T-helper 17 cell (primary cell): ENCODE data around the gene CCNE1. TPM values are rescaled to one million over a fixed set of nuclear protein-coding genes. Genes with fewer than 3 reads are reported as not detected.
A peak's percentile ranks its signal among the peaks of the same experiment; 100 is the strongest.

Experiments
- ATAC-seq: fragments of 150-1000 bp; cut with Tn5 transposase; 2 replicates; pipeline ENCODE4 v1.10.0; 2021; ENCODE audit warnings: mild to moderate bottlenecking, moderate library complexity
- DNase-seq, 3 donors: peaks; one replicate each; pipeline versions ENCODE4 v3.0.0 to v3.0.0-alpha.2; 2020 to 2021
- H3K9me3 ChIP-seq: one replicate; pipeline ENCODE4 v1.7.0; 2013; ENCODE audit warnings: low read length, mild to moderate bottlenecking; ENCODE audit not compliant: control insufficient read depth, poor library complexity, severe bottlenecking
- H3K27ac Mint-ChIP-seq: one replicate; pipeline ENCODE4 v1.8.0; 2022; ENCODE audit warnings: mild to moderate bottlenecking, moderate library complexity, mixed read lengths
- H3K27me3 Mint-ChIP-seq: one replicate; pipeline ENCODE4 v1.8.0; 2022; ENCODE audit warnings: mixed read lengths
- H3K36me3 Mint-ChIP-seq: one replicate; pipeline ENCODE4 v1.8.0; 2022; ENCODE audit warnings: low read depth, mixed read lengths
- H3K4me1 Mint-ChIP-seq: one replicate; pipeline ENCODE4 v1.8.0; 2022; ENCODE audit warnings: mild to moderate bottlenecking, mixed read lengths
- H3K4me3 Mint-ChIP-seq: one replicate; pipeline ENCODE4 v1.8.0; 2022; ENCODE audit warnings: mild to moderate bottlenecking, moderate library complexity, mixed read lengths
- total RNA-seq, 4 donors: library from RNA in 2 of 4; stranded (reverse) in 2 of 4; gene quantifications; one replicate each; pipeline ENCODE4 v1.2.3 and lab custom pipeline; 2022 to 2026

Gene CCNE1
- total RNA-seq = 1 to 10 TPM; 3.8 to 7.4 TPM
- 3.4 to 4.7 reads per million in 2 donors for total RNA-seq (lab: John Stamatoyannopoulos, UW)

DNA sequence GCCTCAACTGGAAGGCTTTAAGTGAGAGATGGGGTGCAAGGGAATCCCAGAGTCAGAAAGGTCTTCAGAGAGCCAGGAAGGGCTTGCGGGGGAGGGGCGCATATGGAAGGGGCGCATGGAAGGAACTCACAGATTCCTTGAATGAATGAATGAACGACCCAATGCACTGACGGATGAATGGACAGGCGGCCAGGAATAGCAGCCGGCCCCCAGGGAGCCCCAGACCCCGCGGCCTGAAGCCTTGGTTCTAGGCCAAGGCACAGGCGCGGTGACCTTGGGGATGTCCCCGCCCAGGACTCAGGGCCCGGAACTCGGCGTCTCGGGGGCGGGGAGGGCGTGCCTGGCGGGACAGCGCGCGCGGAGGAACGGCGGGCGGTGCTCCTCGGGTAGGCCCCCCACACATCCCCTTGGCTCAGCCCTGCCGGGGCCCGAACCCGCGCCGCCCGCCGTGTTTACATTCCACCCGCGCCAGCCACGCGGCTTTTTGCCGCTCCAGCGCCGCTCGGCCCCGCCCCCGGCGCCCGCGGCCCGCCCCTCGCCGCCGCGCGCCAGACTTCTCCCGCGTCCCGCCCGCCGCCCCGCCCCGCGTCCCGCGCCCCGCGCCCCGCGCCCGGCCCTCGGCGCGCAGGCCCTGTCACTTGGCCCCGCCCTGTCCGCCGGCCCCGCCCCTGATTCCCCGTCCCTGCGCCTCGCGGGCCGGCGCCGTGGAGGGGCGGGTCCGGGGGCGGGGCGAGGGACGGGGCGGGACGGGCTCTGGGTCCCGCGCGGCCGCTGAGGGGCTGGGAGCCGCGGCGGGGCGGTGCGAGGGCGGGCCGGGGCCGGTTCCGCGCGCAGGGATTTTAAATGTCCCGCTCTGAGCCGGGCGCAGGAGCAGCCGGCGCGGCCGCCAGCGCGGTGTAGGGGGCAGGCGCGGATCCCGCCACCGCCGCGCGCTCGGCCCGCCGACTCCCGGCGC lies at the start of gene CCNE1:
CCNE1 (plus strand) TSS at position 867 of the 955 bp plus-strand sequence. CDS start 565 bp downstream, outside the sequence.
- Mint-ChIP-seq H3K27ac (peak within 1 kb of the TSS; percentile 85), H3K27me3 (no peaks in the 10 kb centered on the region), H3K36me3 (no peaks in the 10 kb centered on the region), H3K4me1 (peaks cover 7% of the 10 kb centered on the region), H3K4me3 (peak within 1 kb of the TSS; percentile 95)
- DNase-seq (peak; percentile 91 to 99 (median 96)), ATAC-seq (peak; percentile 93)
- H3K9me3 ChIP-seq = no peaks in the 10 kb centered on the region

- H3K4me1 Mint-ChIP-seq = no peaks in the 10 kb centered on the region
- ATAC-seq = no peak
- H3K27me3 Mint-ChIP-seq = peaks cover 9% of the 10 kb centered on the region
- no peak overlapping the region for H3K4me3 Mint-ChIP-seq
- H3K9me3 ChIP-seq = no peaks in the 10 kb centered on the region
- no peaks in the 10 kb centered on the region for H3K36me3 Mint-ChIP-seq
- no peak for DNase-seq
- H3K27ac Mint-ChIP-seq = no peak overlapping the region
Measured at GRCh38 chr19:29763196-29763595, 48.6 kb upstream of the CCNE1 start.

GRCh38 chr19:29764361-29764760 lies 47.4 kb upstream of the CCNE1 start:
- H3K4me1 Mint-ChIP-seq = no peaks in the 10 kb centered on the region
- no peak overlapping the region for H3K4me3 Mint-ChIP-seq
- ATAC-seq (no peak), DNase-seq (no peak)
- no peak overlapping the region for H3K27ac Mint-ChIP-seq
- H3K27me3 Mint-ChIP-seq = peaks cover 9% of the 10 kb centered on the region
- no peaks in the 10 kb centered on the region for H3K9me3 ChIP-seq
- no peaks in the 10 kb centered on the region for H3K36me3 Mint-ChIP-seq

- no peaks in the 10 kb centered on the region for H3K36me3 Mint-ChIP-seq
Measured at GRCh38 chr19:29766100-29766499, 45.7 kb upstream of the CCNE1 start.

DNA sequence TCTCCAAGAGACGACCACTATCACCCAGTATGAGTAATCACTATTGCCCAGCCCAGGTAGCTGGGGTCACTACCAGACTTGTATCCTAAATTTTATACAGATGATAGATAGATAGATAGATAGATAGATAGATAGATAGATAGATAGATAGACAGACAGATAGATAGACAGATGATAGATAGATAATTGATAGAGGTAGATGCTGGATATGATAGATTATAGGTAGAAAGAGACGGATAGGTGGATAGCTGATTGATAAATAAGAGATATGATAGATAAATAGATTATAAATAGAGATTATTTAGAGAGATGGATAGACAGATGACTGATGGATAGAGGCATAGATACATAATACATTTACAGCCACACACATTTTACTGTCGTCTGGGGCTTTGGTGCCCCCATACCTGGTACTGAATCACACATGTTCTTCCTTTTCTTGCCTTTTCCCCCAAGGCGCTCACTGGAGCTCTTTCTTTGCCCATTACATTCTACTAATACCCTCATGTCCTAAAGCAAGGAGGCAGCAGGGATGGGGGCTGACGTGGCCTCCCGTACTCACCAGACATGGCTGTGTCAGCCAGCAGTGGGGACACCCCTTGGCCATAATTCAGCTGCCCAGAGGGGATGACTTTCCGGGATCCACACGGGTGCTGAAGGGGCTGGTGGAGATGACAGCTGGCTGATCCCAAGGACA lies 44.6 kb upstream of the CCNE1 start:
- H3K27me3 Mint-ChIP-seq = peaks cover 9% of the 10 kb centered on the region
- no peak overlapping the region for H3K27ac Mint-ChIP-seq
- no peak for ATAC-seq
- no peaks in the 10 kb centered on the region for H3K36me3 Mint-ChIP-seq
- no peak for DNase-seq
- peaks cover 3% of the 10 kb centered on the region for H3K4me1 Mint-ChIP-seq
- H3K4me3 Mint-ChIP-seq = no peak overlapping the region
- H3K9me3 ChIP-seq = no peaks in the 10 kb centered on the region

More at GRCh38 chr19:29766100-29766499, 45.7 kb upstream of the CCNE1 start:
- no peaks in the 10 kb centered on the region for H3K9me3 ChIP-seq
- ATAC-seq = no peak
- no peak for DNase-seq
- no peaks in the 10 kb centered on the region for H3K4me1 Mint-ChIP-seq
- no peak overlapping the region for H3K4me3 Mint-ChIP-seq
- H3K27ac Mint-ChIP-seq = no peak overlapping the region
- peaks cover 9% of the 10 kb centered on the region for H3K27me3 Mint-ChIP-seq

- Mint-ChIP-seq H3K36me3 (no peaks in the 10 kb centered on the region), H3K27ac (no peak overlapping the region), H3K4me3 (no peak overlapping the region), H3K4me1 (peaks cover 3% of the 10 kb centered on the region), H3K27me3 (peaks cover 9% of the 10 kb centered on the region)
- ATAC-seq (no peak), DNase-seq (no peak)
- no peaks in the 10 kb centered on the region for H3K9me3 ChIP-seq
Measured at GRCh38 chr19:29768166-29768565, 43.6 kb upstream of the CCNE1 start.

DNA sequence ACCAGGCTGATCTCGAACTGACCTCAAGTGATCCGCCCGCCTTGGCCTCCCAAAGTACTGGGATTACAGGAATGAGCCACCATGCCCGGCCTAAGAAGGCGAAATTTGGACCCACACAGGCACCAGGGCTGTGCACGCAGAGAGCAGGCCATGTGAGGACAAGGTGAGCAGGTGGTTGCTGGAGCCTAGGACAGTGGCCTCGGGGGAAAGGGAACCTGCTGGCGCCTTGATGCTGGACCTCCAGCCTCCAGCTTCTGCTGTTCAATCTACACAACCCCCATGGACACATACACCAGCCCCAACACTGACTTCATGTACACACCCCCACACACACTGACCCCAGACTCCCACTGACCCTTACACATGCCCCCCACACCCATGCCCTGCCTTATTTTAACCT lies 41.8 kb upstream of the CCNE1 start:
- no peak for DNase-seq
- Mint-ChIP-seq H3K4me3 (no peak overlapping the region), H3K27ac (no peak overlapping the region)

DNA sequence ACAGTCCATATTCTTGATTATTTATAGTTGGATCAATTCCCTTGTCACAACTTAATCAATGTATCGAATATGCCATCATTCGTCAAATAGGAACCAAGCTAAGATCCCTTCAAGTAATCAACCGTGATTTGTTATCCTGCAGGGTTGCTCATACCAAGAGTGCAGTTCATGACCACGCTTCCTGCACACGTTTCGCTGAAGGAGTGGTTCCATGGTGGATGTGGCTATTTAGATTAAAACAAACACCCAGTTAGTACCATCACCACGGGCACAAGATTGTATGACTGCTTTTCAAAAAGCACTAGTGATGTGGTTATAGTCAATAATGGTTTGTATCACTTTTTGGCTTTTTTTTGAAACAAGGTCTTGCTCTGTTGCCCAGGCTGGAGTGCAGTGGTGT lies 41.1 kb upstream of the CCNE1 start:
- Mint-ChIP-seq H3K36me3 (no peaks in the 10 kb centered on the region), H3K27me3 (peaks cover 9% of the 10 kb centered on the region), H3K4me3 (no peak overlapping the region), H3K4me1 (peaks cover 3% of the 10 kb centered on the region), H3K27ac (no peak overlapping the region)
- ATAC-seq (no peak), DNase-seq (no peak)
- H3K9me3 ChIP-seq = no peaks in the 10 kb centered on the region

More for the DNA sequence above, 41.8 kb upstream of the CCNE1 start:
- Mint-ChIP-seq H3K36me3 (no peaks in the 10 kb centered on the region), H3K27me3 (peaks cover 9% of the 10 kb centered on the region), H3K4me1 (peaks cover 3% of the 10 kb centered on the region)
- no peaks in the 10 kb centered on the region for H3K9me3 ChIP-seq
- ATAC-seq = no peak

DNA sequence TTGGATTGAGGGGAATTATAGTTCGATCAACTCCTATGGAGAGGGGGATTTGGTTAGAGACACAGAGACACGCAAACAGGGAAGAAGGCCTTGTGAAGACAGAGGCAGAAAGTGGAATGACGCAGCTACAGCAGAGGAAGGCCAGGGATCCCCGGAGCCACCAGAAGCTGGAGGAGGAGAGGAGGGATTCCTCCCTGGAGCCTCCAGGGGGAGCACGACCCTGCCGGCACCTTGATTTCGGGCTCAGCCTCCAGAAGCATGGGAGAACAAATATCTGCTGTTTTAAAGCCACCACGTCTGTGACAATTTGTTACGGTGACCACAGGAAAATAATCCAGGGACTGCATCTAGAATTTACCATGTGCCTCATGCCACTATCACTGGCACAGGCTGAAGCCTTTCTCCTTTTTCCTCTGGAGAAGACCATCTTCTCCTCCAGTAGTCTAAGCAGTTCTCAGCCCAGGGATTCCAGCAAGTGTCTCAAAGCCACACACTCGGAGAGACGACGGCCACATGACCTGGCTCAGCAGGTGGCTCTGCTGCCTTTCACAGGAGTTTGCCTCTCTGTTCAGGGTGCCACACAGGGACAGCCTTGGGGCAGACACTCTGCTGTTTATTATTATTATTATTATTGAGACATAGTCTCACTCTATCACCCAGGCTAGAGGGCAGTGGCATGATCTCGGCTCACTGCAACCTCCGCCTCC lies 39.9 kb upstream of the CCNE1 start:
- no peak overlapping the region for H3K27ac Mint-ChIP-seq
- no peak for ATAC-seq
- no peaks in the 10 kb centered on the region for H3K36me3 Mint-ChIP-seq
- H3K27me3 Mint-ChIP-seq = peaks cover 3% of the 10 kb centered on the region
- no peak for DNase-seq
- H3K4me3 Mint-ChIP-seq = no peak overlapping the region
- H3K4me1 Mint-ChIP-seq = peaks cover 3% of the 10 kb centered on the region
- no peaks in the 10 kb centered on the region for H3K9me3 ChIP-seq

GRCh38 chr19:29772696-29773095 lies 39.1 kb upstream of the CCNE1 start:
- Mint-ChIP-seq H3K36me3 (no peaks in the 10 kb centered on the region), H3K4me3 (no peak overlapping the region), H3K4me1 (peaks cover 3% of the 10 kb centered on the region), H3K27me3 (no peaks in the 10 kb centered on the region), H3K27ac (no peak overlapping the region)
- H3K9me3 ChIP-seq = no peaks in the 10 kb centered on the region
- DNase-seq = no peak
- ATAC-seq = no peak

DNA sequence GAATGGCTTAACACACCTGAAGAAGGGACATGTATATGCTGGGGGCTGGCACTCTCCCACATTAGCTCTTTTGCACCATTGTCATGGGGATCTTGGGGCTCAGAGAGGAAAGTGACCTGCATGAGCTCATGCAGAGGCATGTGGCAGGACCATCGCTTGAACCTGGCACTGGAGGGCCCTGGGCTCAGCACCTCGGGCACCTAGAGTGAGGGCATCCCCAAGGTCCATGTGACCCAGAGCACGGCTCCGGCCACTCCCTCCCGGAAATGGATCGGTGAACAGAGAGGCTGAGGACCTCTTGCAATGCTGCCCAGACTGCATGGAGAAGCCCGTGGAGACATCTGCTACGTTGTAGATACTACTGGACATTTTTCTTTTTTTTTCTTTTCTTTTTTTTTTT lies 38.6 kb upstream of the CCNE1 start:
- Mint-ChIP-seq H3K27ac (no peak overlapping the region), H3K27me3 (no peaks in the 10 kb centered on the region), H3K36me3 (no peaks in the 10 kb centered on the region), H3K4me1 (peaks cover 3% of the 10 kb centered on the region), H3K4me3 (no peak overlapping the region)
- ATAC-seq = no peak
- no peaks in the 10 kb centered on the region for H3K9me3 ChIP-seq
- DNase-seq = no peak

- no peak for DNase-seq
- no peak overlapping the region for H3K27ac Mint-ChIP-seq
- H3K27me3 Mint-ChIP-seq = no peaks in the 10 kb centered on the region
- no peak for ATAC-seq
- H3K4me1 Mint-ChIP-seq = peaks cover 3% of the 10 kb centered on the region
- H3K9me3 ChIP-seq = no peaks in the 10 kb centered on the region
- H3K4me3 Mint-ChIP-seq = no peak overlapping the region
- no peaks in the 10 kb centered on the region for H3K36me3 Mint-ChIP-seq
Measured at GRCh38 chr19:29774126-29774525, 37.7 kb upstream of the CCNE1 start.

- H3K9me3 ChIP-seq = no peaks in the 10 kb centered on the region
- no peak for ATAC-seq
- no peak overlapping the region for H3K4me3 Mint-ChIP-seq
- peaks cover 15% of the 10 kb centered on the region for H3K27me3 Mint-ChIP-seq
- peaks cover 4% of the 10 kb centered on the region for H3K4me1 Mint-ChIP-seq
- DNase-seq = no peak
- H3K27ac Mint-ChIP-seq = no peak overlapping the region
- no peaks in the 10 kb centered on the region for H3K36me3 Mint-ChIP-seq
Measured at GRCh38 chr19:29777781-29778309, 33.9 kb upstream of the CCNE1 start.
